Measurements from ENCODE around the gene GALK2. TPM values are rescaled to one million over a fixed set of nuclear protein-coding genes. Genes with fewer than 3 reads are reported as not detected.
A peak's percentile ranks its signal among the peaks of the same experiment; 100 is the strongest.

Gene GALK2
- 10 to 100 TPM; 23.9 to 34.6 (median 27.1) TPM for polyA plus RNA-seq (ENCODE audit: insufficient read length in 4 of 4)

- DNase-seq (ENCODE audit: low read depth in 4 of 4, low spot score in 3 of 4) = peak; percentile 74 to 85 (median 76)
Measured at GRCh38 chr15:49169880-49170597, at the start of gene GALK2. Gene GALK2, plus strand, starts transcription at chr15:49170247. Its CDS starts 76 bp downstream, at chr15:49170323.

DNA sequence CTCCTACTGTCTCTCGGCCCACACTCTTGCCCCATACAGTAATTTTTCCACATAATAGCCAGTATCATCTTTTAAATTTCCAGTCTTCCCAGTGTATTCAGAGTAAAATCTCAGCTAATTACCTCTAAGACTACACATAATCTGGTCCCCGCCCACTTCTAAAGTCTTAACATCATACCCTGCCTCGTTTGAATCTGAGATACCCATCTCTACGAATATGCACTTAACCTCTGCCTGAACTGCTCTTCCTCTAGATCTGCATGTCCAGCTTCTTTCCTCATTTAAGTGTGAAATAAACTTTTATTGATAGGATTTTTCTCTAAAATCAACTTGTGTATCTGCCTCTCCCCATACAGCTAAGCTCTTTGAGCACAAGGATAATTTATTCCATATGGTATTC lies 49.2 kb upstream of the GALK2 start:
- no peak for DNase-seq (ENCODE audit: low read depth in 4 of 4, low spot score in 3 of 4)

GRCh38 chr15:49121901-49122300 lies 48.1 kb upstream of the GALK2 start:
- no peak for DNase-seq (ENCODE audit: low read depth in 4 of 4, low spot score in 3 of 4)

- DNase-seq (ENCODE audit: low read depth in 4 of 4, low spot score in 3 of 4) = no peak
Measured at GRCh38 chr15:49122541-49123062, 47.4 kb upstream of the GALK2 start.

DNA sequence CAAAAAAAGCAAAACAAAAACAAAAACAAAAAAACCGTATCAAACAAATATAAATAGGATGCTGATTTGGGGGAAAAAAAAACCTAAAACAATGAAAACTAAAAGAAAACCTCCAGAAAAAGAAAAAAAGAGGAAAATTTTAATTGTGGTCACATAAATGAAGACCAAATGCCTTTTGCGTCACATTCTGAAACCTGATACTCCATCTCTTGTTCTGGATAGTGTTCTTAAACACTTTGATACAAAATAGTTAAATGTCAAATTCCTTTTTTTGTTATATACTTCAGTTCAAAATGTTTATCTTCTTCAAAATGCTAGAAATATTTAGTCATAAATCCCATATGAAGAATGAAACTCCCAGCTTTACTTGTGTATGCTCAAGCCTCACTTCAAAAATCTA lies 45.7 kb upstream of the GALK2 start:
- no peak for DNase-seq (ENCODE audit: low read depth in 4 of 4, low spot score in 3 of 4)

DNA sequence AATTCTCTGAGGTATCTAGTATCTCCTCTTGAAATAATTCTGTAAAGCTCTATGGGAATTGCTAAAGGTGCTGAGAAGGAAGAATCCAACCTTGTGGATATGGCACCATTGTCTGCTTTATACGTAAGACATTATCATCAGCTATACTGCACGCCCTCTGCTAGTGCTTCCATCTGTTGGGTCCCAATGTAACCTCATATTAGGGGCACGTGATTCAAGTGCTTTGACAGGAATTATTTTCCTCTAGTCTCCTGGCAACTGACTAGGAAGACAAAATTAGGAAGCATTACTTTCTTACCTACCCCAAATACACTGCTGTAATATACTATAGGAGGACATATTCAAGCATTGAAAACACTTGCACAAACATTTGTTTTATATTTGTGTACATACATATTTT lies 38.6 kb upstream of the GALK2 start:
- DNase-seq (ENCODE audit: low read depth in 4 of 4, low spot score in 3 of 4) = no peak

GRCh38 chr15:49134683-49135341 lies 35.2 kb upstream of the GALK2 start:
- no peak for DNase-seq (ENCODE audit: low read depth in 4 of 4, low spot score in 3 of 4)

- no peak for DNase-seq (ENCODE audit: low read depth in 4 of 4, low spot score in 3 of 4)
Measured at GRCh38 chr15:49135342-49135857, 34.6 kb upstream of the GALK2 start.

- DNase-seq (ENCODE audit: low read depth in 4 of 4, low spot score in 3 of 4) = no peak
Measured at GRCh38 chr15:49135911-49136310, 34.1 kb upstream of the GALK2 start.

GRCh38 chr15:49137861-49138260 lies 32.2 kb upstream of the GALK2 start:
- no peak for DNase-seq (ENCODE audit: low read depth in 4 of 4, low spot score in 3 of 4)

- peak in 1 of 4 donors; percentile 26 for DNase-seq (ENCODE audit: low read depth in 4 of 4, low spot score in 3 of 4)
Measured at GRCh38 chr15:49145651-49146609, 24.1 kb upstream of the GALK2 start.

GRCh38 chr15:49148298-49148697 lies 21.7 kb upstream of the GALK2 start:
- DNase-seq (ENCODE audit: low read depth in 4 of 4, low spot score in 3 of 4) = no peak

GRCh38 chr15:49148727-49149126 lies 21.3 kb upstream of the GALK2 start:
- no peak for DNase-seq (ENCODE audit: low read depth in 4 of 4, low spot score in 3 of 4)

GRCh38 chr15:49151831-49152230 lies 18.2 kb upstream of the GALK2 start:
- DNase-seq (ENCODE audit: low read depth in 4 of 4, low spot score in 3 of 4) = no peak

DNA sequence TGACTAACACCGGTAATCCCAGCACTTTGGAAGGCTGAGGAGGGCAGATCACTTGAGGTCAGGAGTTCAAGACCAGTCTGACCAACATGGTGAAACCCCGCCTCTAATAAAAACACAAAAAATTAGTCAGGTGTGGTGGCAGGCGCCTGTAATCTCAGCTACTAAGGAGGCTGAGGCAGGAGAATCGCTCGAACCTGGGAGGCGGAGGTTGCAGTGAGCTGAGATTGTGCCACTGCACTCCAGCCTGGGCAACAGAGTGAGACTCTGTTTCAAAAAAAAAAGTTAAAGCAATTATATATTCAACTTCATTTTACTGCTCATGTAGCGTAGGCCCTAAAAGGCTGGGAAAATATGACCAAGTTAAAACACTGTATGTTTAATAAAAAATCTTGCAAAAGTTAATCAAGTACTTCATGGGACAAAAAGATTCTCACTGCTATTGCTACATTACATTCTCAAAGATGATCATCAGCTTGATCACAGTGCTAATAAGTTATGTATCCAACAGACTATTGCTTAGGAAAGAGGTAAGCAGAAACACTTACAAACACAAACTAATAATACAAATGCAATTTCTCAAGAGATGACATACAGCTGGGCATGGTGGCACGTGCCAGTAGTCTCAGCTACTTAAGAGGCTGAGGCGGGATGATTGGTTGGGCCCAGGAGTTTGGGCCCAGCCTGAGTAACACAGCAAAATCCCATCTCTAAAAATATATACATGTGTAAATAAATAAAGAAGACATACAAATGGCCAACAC lies 17.3 kb upstream of the GALK2 start:
- no peak for DNase-seq (ENCODE audit: low read depth in 4 of 4, low spot score in 3 of 4)

DNA sequence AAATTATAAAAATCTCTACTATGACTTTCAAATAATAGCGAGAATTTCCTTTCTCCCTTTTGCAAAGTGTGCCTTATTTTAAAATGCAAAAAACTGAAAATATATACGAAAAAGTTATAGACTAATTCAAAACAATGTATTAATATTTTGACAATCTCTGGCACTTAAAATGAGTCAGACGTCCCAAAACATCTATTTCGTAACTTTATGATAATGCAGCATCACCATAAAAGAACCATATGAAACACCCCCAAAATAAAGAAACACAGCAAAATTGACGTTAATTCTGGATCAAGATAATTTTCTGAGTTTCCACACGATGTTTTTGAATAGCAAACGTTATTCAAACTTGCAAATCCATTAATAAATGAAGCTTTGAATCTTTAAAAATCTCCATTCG lies 15.7 kb upstream of the GALK2 start:
- no peak for DNase-seq (ENCODE audit: low read depth in 4 of 4, low spot score in 3 of 4)

DNA sequence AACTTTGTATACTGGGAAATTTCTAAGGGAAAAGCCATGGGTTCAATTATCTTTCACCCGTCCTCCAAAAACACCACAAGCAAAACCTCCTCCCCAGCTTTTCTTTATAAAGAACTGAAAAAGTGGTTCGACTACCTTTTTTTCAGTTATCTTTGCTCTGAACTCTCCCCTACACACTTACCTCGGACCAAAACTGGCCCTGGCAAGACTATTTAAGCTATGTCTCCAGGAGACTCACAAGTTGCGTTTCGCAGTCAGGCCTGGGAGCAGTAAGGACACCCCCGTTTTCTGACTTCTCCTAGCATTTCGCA lies 15.3 kb upstream of the GALK2 start:
- DNase-seq (ENCODE audit: low read depth in 4 of 4, low spot score in 3 of 4) = peak in 1 of 4 donors; percentile 33

- peak; percentile 96 to 98 (median 98) for DNase-seq (ENCODE audit: low read depth in 4 of 4, low spot score in 3 of 4)
Measured at GRCh38 chr15:49155110-49155833, 14.8 kb upstream of the GALK2 start, which contains the start of gene COPS2. Gene COPS2, minus strand, starts transcription at chr15:49155599. Its CDS starts 21 bp downstream, at chr15:49155578.
